Mucosa of descending colon (tissue), 3 donors: ENCODE data around the gene YPEL1. TPM values are rescaled to one million over a fixed set of nuclear protein-coding genes. Genes with fewer than 3 reads are reported as not detected.
A peak's percentile ranks its signal among the peaks of the same experiment; 100 is the strongest.

Source experiments
- ATAC-seq: fragments of 200-7000 bp; cut with Tn5 transposase; one replicate; pipeline ENCODE4 v1.9.1; 2020; ENCODE audit warnings: mild to moderate bottlenecking, moderate library complexity
- DNase-seq, 3 donors: peaks; one replicate each; pipeline ENCODE4 v3.0.0-alpha.2; 2020
- H3K36me3 ChIP-seq: fragments of 200-600 bp; one replicate; pipeline ENCODE4 v1.8.0; 2021; ENCODE audit warnings: low read depth, mild to moderate bottlenecking
- H3K4me1 ChIP-seq: fragments of 200-600 bp; one replicate; pipeline ENCODE4 v1.8.0; 2021; ENCODE audit warnings: low read depth, mild to moderate bottlenecking
- H3K4me3 ChIP-seq: fragments of 200-600 bp; one replicate; pipeline ENCODE4 v1.8.0; 2021; ENCODE audit warnings: mild to moderate bottlenecking
- H3K9me3 ChIP-seq: fragments of 200-600 bp; one replicate; pipeline ENCODE4 v1.8.0; 2021; ENCODE audit warnings: mild to moderate bottlenecking
- intact Hi-C, 2 donors: fragments of 100-400 bp; cut with DNase I in 1 of 2; cut with micrococcal nuclease in 1 of 2; formaldehyde crosslinking; loops; one replicate each; pipeline versions ENCODE4 v1.11.0 to v1.11.1; 2022; cut with DNase I, micrococcal nuclease
- total RNA-seq, 3 donors: library from RNA; stranded (reverse); fragmentation: NEBNext Ultra II Directional in 2 of 3; extraction: Animal tissue kit (Norgen Biotek cat#: 25700) in 2 of 3; gene quantifications; one replicate each; pipeline versions ENCODE4 v1.2.1 to v1.2.4, GENCODE V29; 2021 to 2023
- TF ChIP-seq, protein P1 (sequence below): fragments of 200-600 bp; IDR thresholded peaks from one replicate; pipeline ENCODE4 v1.8.0; 2022; ENCODE audit warnings: antibody characterized with exemption, mild to moderate bottlenecking
- donor health status: DM: no; HTN: no; CAD: no; lungs with moderate emphysema.
- donor health status: DM: no; HTN: no; CAD: no.
- donor health status: DM: no; HTN: yes; CAD: no.

YPEL1 gene
- total RNA-seq, 3 donors from 2014 or later, result 2.7 to 6.8 (median 2.8) TPM

DNA sequence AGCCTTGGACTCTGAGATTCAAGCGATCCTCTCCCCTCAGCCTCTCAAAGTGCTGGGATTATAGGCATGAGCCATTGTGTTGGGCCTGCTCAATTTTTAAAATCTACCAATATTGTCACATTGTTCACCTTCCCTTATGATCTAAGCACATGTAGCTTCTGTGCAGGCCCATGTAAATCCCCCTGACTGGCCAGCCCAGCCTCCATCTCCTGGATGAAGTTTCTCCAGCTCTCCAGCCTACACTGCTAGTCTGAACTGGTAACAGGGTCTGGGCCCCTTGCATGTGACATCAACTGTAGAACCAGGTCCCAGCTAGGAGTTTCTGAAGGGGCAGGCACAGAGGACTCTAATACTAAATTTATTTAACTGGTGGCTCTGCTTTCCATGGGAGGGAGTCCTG, 32.8 kb upstream of the YPEL1 start:
- Histone ChIP-seq H3K4me1 (no peaks in the 10 kb centered on the region), H3K36me3 (peaks cover 8% of the 10 kb centered on the region), H3K9me3 (no peaks in the 10 kb centered on the region), H3K4me3 (no peak overlapping the region)
- TF ChIP-seq, protein P1, sequence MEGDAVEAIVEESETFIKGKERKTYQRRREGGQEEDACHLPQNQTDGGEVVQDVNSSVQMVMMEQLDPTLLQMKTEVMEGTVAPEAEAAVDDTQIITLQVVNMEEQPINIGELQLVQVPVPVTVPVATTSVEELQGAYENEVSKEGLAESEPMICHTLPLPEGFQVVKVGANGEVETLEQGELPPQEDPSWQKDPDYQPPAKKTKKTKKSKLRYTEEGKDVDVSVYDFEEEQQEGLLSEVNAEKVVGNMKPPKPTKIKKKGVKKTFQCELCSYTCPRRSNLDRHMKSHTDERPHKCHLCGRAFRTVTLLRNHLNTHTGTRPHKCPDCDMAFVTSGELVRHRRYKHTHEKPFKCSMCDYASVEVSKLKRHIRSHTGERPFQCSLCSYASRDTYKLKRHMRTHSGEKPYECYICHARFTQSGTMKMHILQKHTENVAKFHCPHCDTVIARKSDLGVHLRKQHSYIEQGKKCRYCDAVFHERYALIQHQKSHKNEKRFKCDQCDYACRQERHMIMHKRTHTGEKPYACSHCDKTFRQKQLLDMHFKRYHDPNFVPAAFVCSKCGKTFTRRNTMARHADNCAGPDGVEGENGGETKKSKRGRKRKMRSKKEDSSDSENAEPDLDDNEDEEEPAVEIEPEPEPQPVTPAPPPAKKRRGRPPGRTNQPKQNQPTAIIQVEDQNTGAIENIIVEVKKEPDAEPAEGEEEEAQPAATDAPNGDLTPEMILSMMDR, result no peak
- no peak for ATAC-seq
- intact Hi-C loops, result no loop called here
- DNase-seq, result no peak

- DNase-seq (peak in 1 of 3 donors; percentile 43), ATAC-seq (peak; percentile 75)
- H3K4me1 ChIP-seq, result no peaks in the 10 kb centered on the region
- no peaks in the 10 kb centered on the region for H3K9me3 ChIP-seq
- intact Hi-C loops, result no loop called here
- TF ChIP-seq, protein P1, result no peak
- H3K4me3 ChIP-seq, result no peak overlapping the region
- H3K36me3 ChIP-seq, result peaks cover 8% of the 10 kb centered on the region
Observed at GRCh38 chr22:21766691-21767462, 31.3 kb upstream of the YPEL1 start.

DNA sequence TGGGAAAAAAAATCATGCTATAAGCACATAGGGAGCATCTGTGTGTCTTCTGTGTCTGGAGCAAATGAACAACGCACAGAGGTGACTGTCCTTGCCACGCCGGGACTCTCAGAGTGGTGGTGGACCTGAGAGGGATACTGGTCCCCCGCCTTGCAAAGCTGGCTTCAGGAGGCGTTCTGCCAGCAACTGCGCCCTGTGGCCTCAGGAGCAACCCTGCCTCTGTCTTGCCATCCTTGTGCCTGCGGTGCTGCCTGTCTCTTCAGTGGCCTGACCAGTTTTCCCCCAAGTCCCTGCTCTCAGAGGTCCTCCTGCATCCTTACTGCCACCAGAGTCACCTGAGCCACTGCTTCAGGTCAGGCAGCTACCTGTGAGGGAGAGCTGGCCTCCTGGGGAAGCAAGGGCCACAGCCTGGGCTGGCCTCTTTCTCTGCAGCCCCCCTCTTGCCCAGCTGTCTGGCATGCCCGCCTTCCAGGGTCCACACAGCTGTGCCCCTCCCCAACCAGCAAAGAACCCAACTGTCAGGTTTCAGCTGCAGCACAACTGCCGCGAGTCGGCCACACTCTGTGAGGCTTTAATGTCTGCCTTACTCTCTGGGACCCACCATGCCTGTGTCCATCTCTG, 30.4 kb upstream of the YPEL1 start:
- ATAC-seq (no peak), DNase-seq (no peak)
- no peaks in the 10 kb centered on the region for H3K4me1 ChIP-seq
- H3K9me3 ChIP-seq, result no peaks in the 10 kb centered on the region
- H3K36me3 ChIP-seq, result peaks cover 8% of the 10 kb centered on the region
- no peak overlapping the region for H3K4me3 ChIP-seq
- intact Hi-C loops, result no loop called here
- TF ChIP-seq, protein P1, result no peak

DNA sequence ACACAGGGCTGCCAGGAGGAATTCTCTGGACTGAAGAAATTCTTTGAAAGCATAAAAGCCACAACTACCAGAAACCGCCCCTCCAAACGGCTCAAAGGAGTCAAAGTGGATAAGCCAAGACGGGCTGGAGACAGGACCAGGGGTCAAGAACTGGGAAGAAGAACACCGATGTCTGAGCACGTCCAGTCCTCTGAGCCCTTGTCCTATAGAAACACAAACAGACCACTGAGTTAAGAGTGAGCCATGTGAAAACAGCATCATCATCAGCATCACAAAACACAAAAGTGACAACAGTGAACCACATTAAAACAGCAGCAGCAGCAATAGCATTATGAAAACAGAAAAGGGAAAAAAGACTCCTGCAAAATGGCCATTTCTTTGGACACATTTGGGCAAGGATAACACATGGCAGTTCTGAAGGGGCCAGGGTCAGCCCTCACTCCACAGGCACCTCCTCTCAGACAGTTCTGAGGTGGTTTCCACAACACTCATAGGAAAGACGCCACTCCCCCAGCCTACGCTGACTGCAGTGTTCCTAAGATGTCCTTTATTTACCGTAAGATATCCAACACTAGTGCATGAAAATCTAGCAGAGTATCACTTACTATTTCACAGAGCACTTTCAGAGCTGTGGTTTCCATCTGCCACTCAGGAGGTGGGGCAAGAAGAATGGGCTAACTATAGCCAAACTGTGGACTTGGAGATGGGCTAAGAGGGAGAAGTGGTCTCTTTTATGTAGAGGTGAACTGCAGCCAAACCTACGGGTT, 28.6 kb upstream of the YPEL1 start:
- TF ChIP-seq, protein P1, result no peak
- DNase-seq (no peak), ATAC-seq (no peak)
- intact Hi-C loops, result no loop called here
- no peaks in the 10 kb centered on the region for H3K4me1 ChIP-seq
- H3K9me3 ChIP-seq, result no peaks in the 10 kb centered on the region
- H3K36me3 ChIP-seq, result peaks cover 4% of the 10 kb centered on the region
- H3K4me3 ChIP-seq, result no peak overlapping the region

DNA sequence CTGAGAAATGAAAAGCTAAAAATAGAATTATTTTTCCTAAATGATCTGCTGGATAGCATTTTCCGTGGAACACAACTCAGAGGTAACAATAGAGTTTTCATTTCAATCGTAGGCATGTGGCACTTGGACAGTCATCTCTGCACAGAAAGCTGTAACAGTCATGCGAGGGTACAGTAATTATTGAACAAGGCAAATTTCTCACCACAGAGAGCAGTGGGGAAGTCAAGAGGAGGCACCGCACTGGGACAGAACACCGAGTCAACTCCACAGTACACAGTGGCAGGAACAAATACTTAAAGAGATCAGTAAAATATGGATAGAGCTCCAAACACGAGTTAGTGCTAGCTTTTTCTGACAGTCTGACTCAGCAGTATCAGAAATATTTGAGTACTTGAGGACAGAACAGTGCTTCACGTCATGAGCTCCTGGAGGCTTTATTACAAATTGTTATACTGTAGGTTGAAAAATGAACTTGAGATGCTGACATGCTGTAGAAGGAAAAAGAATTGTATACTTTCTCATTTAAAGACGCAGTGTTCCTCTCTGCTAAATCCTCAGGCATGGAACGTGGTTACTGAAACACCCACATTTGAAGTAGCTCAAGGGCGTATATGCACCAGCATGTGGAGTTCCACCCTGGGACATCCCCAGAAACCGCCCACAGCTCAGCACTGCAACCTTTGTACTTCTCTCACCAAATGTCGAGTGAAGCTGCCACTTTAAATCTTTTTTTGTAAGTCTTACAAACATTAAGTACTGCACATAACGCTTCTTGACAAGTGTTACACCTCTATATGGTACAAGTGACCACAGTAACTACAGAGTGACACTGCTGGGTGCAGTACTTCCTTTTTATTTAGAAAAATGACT, 27.4 kb upstream of the YPEL1 start:
- no peaks in the 10 kb centered on the region for H3K36me3 ChIP-seq
- TF ChIP-seq, protein P1, result no peak
- H3K4me1 ChIP-seq, result no peaks in the 10 kb centered on the region
- ATAC-seq, result peak; percentile 36
- no peak for DNase-seq
- intact Hi-C loops, result no loop called here
- H3K9me3 ChIP-seq, result no peaks in the 10 kb centered on the region
- H3K4me3 ChIP-seq, result no peak overlapping the region
